Sigmoid colon (tissue), 7 donors: ENCODE data around the gene SDK1. TPM values are rescaled to one million over a fixed set of nuclear protein-coding genes. Genes with fewer than 3 reads are reported as not detected.

ENCODE experiments used
- DNase-seq: peaks from one replicate; pipeline ENCODE4 v3.0.0-alpha.2; 2019
- H3K27ac ChIP-seq, 4 donors: fragments of 200-600 bp; sonication (generic); one replicate each; pipeline ENCODE4 v1.5.1; 2016 to 2019; ENCODE audit warnings: mild to moderate bottlenecking in 1 of 4
- H3K27me3 ChIP-seq, 3 donors: fragments of 200-600 bp; sonication (generic); one replicate each; pipeline ENCODE4 v1.5.1; 2019; ENCODE audit warnings: mild to moderate bottlenecking in 1 of 3
- H3K36me3 ChIP-seq, 4 donors: fragments of 200-600 bp; sonication (generic); one replicate each; pipeline ENCODE4 v1.5.1; 2016 to 2019
- H3K4me1 ChIP-seq, 4 donors: fragments of 200-600 bp; sonication (generic); one replicate each; pipeline ENCODE4 v1.5.1; 2017 to 2019
- H3K4me3 ChIP-seq, 4 donors: fragments of 200-600 bp; sonication (generic); one replicate each; pipeline ENCODE4 v1.5.1; 2017 to 2019; ENCODE audit warnings: mild to moderate bottlenecking in 2 of 4, moderate library complexity in 1 of 4
- H3K9me3 ChIP-seq, 4 donors: fragments of 200-600 bp in 3 of 4; sonication (generic) in 3 of 4; one replicate each; pipeline versions ENCODE4 v1.5.1 to v1.6.1; 2013 to 2019
- CTCF ChIP-seq, 4 experiments: fragments of 450-650 bp in 3 of 4; fragments of 200-600 bp in 1 of 4; IDR thresholded peaks; one replicate each; pipeline ENCODE4 v1.5.1; 2016 to 2019; ENCODE audit warnings: antibody characterized with exemption in 4 of 4, mild to moderate bottlenecking in 3 of 4, moderate library complexity in 2 of 4
- EP300 ChIP-seq, 4 donors: sonication (generic); formaldehyde crosslinking; IDR thresholded peaks; one replicate each; pipeline ENCODE4 v1.6.1; 2017; ENCODE audit warnings: antibody characterized with exemption in 4 of 4
- POLR2A ChIP-seq, 2 donors: fragments of 450-650 bp; IDR thresholded peaks; one replicate each; pipeline ENCODE4 v1.6.1; 2016; ENCODE audit warnings: antibody characterized with exemption in 2 of 2, mild to moderate bottlenecking in 2 of 2, moderate library complexity in 2 of 2
- POLR2AphosphoS5 ChIP-seq, 4 donors: sonication (generic); formaldehyde crosslinking; IDR thresholded peaks; one replicate each; pipeline ENCODE4 v1.6.1; 2017; ENCODE audit warnings: antibody characterized with exemption in 4 of 4
- WGBS, 2 donors: extraction: QIAGEN DNeasy Blood & Tissue Kit; methylation state at CpG; one replicate each; pipeline ENCODE4 v1.1.7; 2013; 5-methylcytosine and 5-hydroxymethylcytosine counted together
- intact Hi-C: fragments of 100-400 bp; cut with DNase I; formaldehyde crosslinking; loops from one replicate; pipeline ENCODE4 v1.15.1; 2023
- polyA plus RNA-seq, 3 donors: library from polyadenylated mRNA; stranded (reverse); fragments of 200-250 nt; gene quantifications; one replicate each; pipeline ENCODE4 v1.2.3, GENCODE V29; 2013
- total RNA-seq, 4 donors: library from RNA; depleted of rRNA; stranded (reverse); fragments of >200 nt; gene quantifications; one replicate each; pipeline ENCODE4 v1.1.0, GENCODE V29; 2016
- donor health status: healthy with polysubstance abuse.
- donor health status: Bipolar disorder and iron deficiency.
- donor health status: healthy.

The SDK1 gene
- total and polyA plus RNA-seq, 7 donors: under 0.01 to 23.0 (median 10.0) TPM; not detected in 1

GRCh38 chr7:4158441-4159153, 857.5 kb downstream of the SDK1 start:
- intact Hi-C loops: no loop called here
- no peak for DNase-seq
- Histone ChIP-seq H3K4me3 (no peak overlapping the region), H3K36me3 (no peaks in the 10 kb centered on the region), H3K4me1 (peaks cover 0 to 6% (median 0%) of the 10 kb centered on the region in 4 donors), H3K27me3 (no peaks in the 10 kb centered on the region), H3K9me3 (no peaks in the 10 kb centered on the region), H3K27ac (peak overlapping the region in 1 of 4 donors; percentile 41)
- 95 to 96% methylated on average over 27 of the region's 27 CpGs for WGBS, 2 donors
- TF ChIP-seq POLR2A (IDR thresholded peaks at IDR 0.05) (no peak), POLR2AphosphoS5 (IDR thresholded peaks at IDR 0.05) (no peak), CTCF (IDR thresholded peaks at IDR 0.05) (no peak), EP300 (IDR thresholded peaks at IDR 0.05) (no peak)

- WGBS, 2 donors: 90% methylated on average over 5 of the region's 5 CpGs
- H3K4me3 ChIP-seq: no peak overlapping the region
- no peaks in the 10 kb centered on the region for H3K27me3 ChIP-seq
- intact Hi-C loops: no loop called here
- no peaks in the 10 kb centered on the region for H3K9me3 ChIP-seq
- peak overlapping the region in 1 of 4 donors; percentile 41 for H3K27ac ChIP-seq
- H3K36me3 ChIP-seq: no peaks in the 10 kb centered on the region
- DNase-seq: no peak
- TF ChIP-seq CTCF (IDR thresholded peaks at IDR 0.05) (no peak), POLR2AphosphoS5 (IDR thresholded peaks at IDR 0.05) (no peak), POLR2A (IDR thresholded peaks at IDR 0.05) (no peak), EP300 (IDR thresholded peaks at IDR 0.05) (no peak)
- peaks cover 0 to 6% (median 0%) of the 10 kb centered on the region in 4 donors for H3K4me1 ChIP-seq
These were observed 858.1 kb downstream of the SDK1 start for GRCh38 chr7:4159154-4159501.

- 44 to 78% methylated on average over 6 of the region's 6 CpGs for WGBS, 2 donors
- no peaks in the 10 kb centered on the region for H3K27me3 ChIP-seq
- intact Hi-C loops: no loop called here
- DNase-seq: no peak
- no peak overlapping the region for H3K4me3 ChIP-seq
- H3K27ac ChIP-seq: peak overlapping the region in 1 of 4 donors; percentile 41
- no peaks in the 10 kb centered on the region for H3K36me3 ChIP-seq
- H3K4me1 ChIP-seq: peaks cover 0 to 6% (median 0%) of the 10 kb centered on the region in 4 donors
- H3K9me3 ChIP-seq: no peaks in the 10 kb centered on the region
- no peak for TF ChIP-seq POLR2AphosphoS5 (IDR thresholded peaks at IDR 0.05)
- no peak for TF ChIP-seq EP300 (IDR thresholded peaks at IDR 0.05)
- no peak for TF ChIP-seq POLR2A (IDR thresholded peaks at IDR 0.05)
- no peak for TF ChIP-seq CTCF (IDR thresholded peaks at IDR 0.05)
These were observed 858.9 kb downstream of the SDK1 start for GRCh38 chr7:4159761-4160554.

- DNase-seq: no peak
- TF ChIP-seq POLR2AphosphoS5 (IDR thresholded peaks at IDR 0.05) (no peak), CTCF (IDR thresholded peaks at IDR 0.05) (no peak), POLR2A (IDR thresholded peaks at IDR 0.05) (no peak), EP300 (IDR thresholded peaks at IDR 0.05) (no peak)
- Histone ChIP-seq H3K27me3 (no peaks in the 10 kb centered on the region), H3K27ac (peak overlapping the region in 2 of 4 donors; percentile 50 to 58), H3K4me3 (no peak overlapping the region), H3K36me3 (no peaks in the 10 kb centered on the region), H3K4me1 (no peaks in the 10 kb centered on the region), H3K9me3 (no peaks in the 10 kb centered on the region)
- intact Hi-C loops: no loop called here
- 84 to 85% methylated on average over 14 of the region's 14 CpGs for WGBS, 2 donors
These were observed 862.0 kb downstream of the SDK1 start for GRCh38 chr7:4162884-4163564.
